HG03097 (cell line): Measurements from ENCODE around the gene CNTNAP5.

Experiments
- ATAC-seq: cut with Tn5 transposase; IDR thresholded peaks from one replicate; pipeline ENCODE4 v1.9.1; 2021; ENCODE audit not compliant: unreplicated experiment, low FRiP score

CNTNAP5 gene

DNA sequence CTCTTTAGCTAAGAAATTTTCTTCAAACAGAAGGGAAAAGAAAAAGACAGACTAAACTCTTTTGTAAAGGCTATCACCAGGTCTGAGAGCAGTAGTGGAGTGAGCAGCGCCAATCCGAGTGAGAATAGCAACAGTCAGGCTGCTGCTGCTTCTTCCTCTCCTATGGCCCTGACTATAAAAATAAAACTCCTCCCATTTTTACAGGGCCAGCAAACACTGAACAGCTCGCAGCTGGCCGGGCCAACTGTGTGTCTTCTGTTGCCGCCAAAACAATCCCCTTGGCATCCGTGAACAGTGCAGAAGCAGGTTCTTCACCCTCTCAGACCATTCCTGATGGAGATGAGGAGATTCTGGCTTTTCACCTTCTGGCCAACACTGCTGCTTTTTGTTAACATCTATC is 124.5 kb downstream of the CNTNAP5 start:
- no peak for ATAC-seq

GRCh38 chr2:124151691-124152090 is 126.6 kb downstream of the CNTNAP5 start:
- no peak for ATAC-seq

DNA sequence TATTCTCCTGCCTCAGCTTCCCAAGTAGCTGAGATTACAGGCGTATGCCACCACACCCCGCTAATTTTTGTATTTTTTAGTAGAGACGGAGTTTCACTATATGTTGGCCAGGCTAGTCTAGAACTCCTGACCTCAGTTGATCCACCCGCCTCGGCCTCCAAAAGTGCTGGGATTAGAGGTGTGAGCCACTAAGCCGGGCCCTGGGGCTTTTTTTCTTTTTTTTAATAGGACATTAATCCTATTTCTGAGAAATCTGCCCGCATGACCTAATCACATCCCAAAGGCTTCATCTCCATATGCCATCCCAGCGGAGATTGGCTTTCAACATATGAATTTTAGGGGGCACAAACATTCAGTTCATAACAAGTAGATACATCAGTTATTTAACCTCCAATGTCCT is 128.6 kb downstream of the CNTNAP5 start:
- no peak for ATAC-seq

- no peak for ATAC-seq
Observed at GRCh38 chr2:124159166-124159565, 134.1 kb downstream of the CNTNAP5 start.

DNA sequence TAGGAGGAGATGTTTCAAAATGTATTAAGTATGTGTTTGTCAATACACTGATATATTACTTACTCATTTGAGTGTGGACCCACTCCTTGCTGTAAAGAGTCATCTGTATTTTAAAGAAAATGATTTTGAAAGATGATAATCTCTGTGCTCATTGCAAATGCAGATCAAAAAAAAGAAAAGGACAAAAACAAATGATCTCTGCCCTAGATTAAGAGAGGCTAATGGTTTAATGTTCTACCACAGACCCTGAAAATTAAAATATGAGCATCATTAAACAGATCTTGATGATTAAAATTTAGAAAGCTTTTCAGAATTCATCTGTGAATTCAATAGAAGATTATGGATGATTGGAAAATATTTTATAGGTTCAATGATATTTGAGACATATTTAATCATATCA is 136.5 kb downstream of the CNTNAP5 start:
- ATAC-seq = no peak

DNA sequence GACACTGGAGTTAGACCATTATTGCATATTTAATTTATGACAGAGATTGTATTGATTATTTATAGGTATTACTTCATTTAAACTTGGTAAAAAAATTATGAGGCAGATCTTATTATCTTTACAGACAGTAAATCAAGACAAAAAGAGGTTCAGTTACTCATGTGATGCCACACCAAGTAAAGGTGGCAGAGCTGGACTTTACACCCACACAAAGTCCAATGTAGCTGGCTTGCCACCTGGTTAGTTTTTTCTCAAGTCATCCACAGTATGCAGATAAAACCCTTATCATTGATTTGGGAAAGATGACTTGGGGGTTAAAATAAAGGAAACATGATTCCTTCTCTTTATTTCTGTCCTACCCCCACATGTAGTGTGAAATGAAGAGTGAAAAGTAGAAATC is 137.2 kb downstream of the CNTNAP5 start:
- ATAC-seq = no peak

GRCh38 chr2:124163840-124164239 is 138.8 kb downstream of the CNTNAP5 start:
- ATAC-seq = no peak

DNA sequence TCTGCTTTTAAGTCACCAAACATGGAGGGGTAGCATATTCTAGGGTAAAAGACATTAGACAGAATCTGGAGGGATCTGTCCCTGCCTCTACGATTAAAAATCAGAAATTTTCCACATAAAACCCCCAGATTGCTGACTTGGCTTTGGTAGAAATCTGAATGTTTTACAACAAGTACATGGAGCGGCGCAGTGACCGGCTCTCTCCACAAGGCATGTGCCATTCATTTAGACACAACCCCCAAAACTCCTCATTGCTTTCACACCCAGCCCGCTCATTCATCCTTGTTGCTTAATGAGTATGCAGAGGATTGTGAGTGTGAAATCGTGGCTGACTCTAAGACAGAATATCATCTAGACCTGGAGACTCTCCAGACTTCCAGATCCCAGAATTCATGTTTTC is 140.6 kb downstream of the CNTNAP5 start:
- ATAC-seq = no peak

DNA sequence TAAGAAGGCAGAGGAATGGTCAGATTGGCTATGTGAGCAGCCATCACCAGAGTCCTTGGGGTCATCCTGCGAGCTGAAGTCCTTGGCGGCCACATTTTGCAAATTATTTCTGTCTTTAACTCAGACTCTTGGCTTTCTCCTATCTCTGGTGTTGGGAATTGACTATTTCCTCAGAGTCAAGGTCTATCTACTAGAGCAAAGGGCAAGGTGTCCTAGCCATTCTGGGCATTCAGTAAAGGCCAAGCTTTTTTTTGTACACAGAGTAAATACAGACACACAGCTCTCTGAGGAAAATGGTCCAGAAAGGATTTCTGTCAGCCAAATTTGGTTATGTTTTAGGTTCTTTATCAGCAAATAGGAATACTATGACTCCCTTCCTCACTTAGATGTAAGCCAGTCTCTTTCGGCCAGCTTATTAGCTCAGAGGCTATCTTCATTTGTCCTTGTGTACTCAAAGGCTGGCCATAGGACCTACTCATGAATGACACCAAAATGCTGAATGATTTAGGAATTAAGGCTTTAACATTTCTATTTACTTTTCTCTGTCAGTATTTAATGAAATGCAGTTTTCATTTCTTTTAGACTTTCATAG is 146.5 kb downstream of the CNTNAP5 start:
- no peak for ATAC-seq

DNA sequence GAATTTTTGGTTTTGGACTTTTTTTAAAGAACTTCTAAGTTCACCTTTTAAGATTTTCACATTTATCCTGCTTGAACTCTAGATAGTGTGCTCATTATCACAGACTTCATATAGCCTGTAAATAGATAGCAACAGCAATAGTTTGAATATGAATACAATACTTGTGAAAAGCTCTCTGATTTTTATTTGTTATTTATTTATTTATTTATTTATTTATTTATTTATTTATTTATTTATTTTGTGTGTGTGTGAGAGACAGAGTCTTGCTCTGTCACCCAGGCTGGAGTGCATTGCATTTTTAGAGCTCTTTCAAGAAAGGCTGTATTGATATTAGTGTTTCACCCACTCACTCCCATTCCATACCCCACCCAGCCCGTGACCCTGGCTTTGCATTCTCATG is 153.6 kb downstream of the CNTNAP5 start:
- no peak for ATAC-seq

GRCh38 chr2:124180635-124181034 is 155.5 kb downstream of the CNTNAP5 start:
- ATAC-seq = no peak

- ATAC-seq = no peak
Observed at GRCh38 chr2:124186801-124187200, 161.7 kb downstream of the CNTNAP5 start.

DNA sequence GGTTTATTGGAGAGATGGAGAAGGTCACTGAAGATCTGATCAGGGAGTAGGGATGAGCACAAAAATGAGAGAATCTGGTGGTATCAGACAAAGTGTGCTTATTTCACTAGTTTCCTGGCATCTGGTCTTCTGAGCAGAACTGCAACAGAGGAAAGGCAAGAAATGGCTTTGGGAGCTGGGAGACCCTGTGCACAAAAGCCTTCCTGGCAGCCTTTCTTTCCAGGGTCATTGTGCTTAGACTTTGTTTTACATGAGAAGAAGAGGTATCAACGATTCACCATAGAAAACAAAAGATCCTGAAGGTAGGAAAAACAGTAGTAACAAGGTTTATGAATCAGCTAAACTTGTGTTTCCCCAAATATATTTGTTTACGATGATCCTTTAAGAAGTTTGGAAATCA is 162.9 kb downstream of the CNTNAP5 start:
- ATAC-seq = no peak

DNA sequence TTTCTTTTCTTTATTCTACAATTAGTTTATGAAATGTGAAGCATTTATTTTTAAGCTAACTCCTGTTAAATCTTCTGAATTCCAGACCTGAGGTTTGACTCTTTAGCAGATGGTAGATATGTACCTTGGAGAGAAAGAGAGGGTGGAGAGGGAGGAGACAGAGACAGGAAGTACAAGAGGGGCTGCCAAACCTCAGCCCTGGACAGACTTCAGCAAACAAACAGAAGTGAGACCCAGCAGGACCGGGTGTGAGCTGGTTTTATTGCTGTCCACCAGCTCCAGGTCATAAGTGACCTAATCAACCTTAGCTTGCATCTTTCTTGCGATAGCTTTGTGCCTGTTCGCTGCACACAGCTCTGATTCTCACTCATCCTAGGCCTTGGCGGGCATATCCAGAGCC is 168.6 kb downstream of the CNTNAP5 start:
- no peak for ATAC-seq

- ATAC-seq = no peak
Observed at GRCh38 chr2:124201713-124202112, 176.6 kb downstream of the CNTNAP5 start.

GRCh38 chr2:124209441-124209840 is 184.4 kb downstream of the CNTNAP5 start:
- ATAC-seq = no peak

GRCh38 chr2:124211461-124211860 is 186.4 kb downstream of the CNTNAP5 start:
- no peak for ATAC-seq

- no peak for ATAC-seq
Observed at GRCh38 chr2:124213977-124214587, 189.0 kb downstream of the CNTNAP5 start.

GRCh38 chr2:124246170-124246569 is 221.1 kb downstream of the CNTNAP5 start:
- no peak for ATAC-seq

DNA sequence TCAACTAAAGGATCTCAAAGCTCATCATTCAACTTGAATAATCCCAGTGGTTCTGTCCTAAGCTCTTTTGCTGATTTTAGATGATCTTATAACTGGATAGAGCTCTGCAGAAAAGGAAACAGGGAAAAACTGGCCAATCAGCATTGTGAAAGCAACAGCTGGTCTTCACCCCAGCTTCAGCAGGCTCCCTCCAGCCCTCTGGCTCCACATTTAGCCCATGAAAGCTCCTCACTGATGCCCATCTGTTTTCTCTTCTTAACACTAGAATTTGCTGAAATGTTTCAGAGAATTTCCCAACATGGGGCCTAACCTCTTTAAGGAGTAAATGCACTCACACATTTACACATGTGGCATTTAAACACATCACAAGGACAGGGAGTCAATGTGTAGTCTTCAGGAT is 223.3 kb downstream of the CNTNAP5 start:
- no peak for ATAC-seq

- ATAC-seq = no peak
Observed at GRCh38 chr2:124250433-124250832, 225.3 kb downstream of the CNTNAP5 start.

GRCh38 chr2:124254621-124255020 is 229.5 kb downstream of the CNTNAP5 start:
- no peak for ATAC-seq

DNA sequence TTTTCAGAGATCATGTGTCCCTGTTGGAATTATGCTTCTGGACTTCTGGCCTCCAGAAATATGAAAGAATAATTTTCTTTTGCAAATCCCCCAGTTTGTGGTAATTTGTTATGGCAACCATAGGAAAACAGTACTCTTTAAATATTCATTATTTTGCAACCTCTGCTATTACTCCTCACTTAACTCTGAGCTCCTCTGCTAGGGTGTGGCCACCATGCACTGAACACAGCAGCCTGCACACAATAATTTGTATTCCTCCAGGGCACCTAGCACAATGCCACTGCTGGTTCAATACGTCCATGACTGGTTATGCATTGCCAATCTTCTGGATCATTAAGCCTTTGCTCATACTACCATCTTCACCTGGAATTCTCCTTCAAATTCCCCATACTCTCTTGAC is 232.0 kb downstream of the CNTNAP5 start:
- no peak for ATAC-seq
